Calu3 (cell line): ENCODE measurements around the gene AVPI1. TPM values are rescaled to one million over a fixed set of nuclear protein-coding genes. Genes with fewer than 3 reads are reported as not detected.

Source experiments
- BruUV-seq: library from RNA; stranded (reverse); fragments of 400-500 nt; replicated peaks from 2 replicates; lab custom pipeline; 2021; lab: Mats Ljungman, UMichigan
- CTCF ChIA-PET: fragments of 300-600 bp; sonication (Branson Sonifier 250); formaldehyde crosslinking; loops from one replicate; lab custom pipeline; 2022; ENCODE audit warnings: antibody characterized with exemption; lab: Charles Lee
- DNase-seq: peaks from one replicate; pipeline ENCODE4 v3.0.0; 2022
- H3K27ac Mint-ChIP-seq: one replicate; pipeline ENCODE4 v1.8.0; 2022; ENCODE audit warnings: mixed read lengths; ENCODE audit not compliant: unreplicated experiment
- H3K27me3 Mint-ChIP-seq: one replicate; pipeline ENCODE4 v1.8.0; 2022; ENCODE audit warnings: mixed read lengths; ENCODE audit not compliant: unreplicated experiment
- H3K36me3 Mint-ChIP-seq: one replicate; pipeline ENCODE4 v1.8.0; 2022; ENCODE audit warnings: mild to moderate bottlenecking, moderate library complexity, mixed read lengths; ENCODE audit not compliant: insufficient read depth, unreplicated experiment
- H3K4me1 Mint-ChIP-seq: one replicate; pipeline ENCODE4 v1.8.0; 2022; ENCODE audit warnings: mild to moderate bottlenecking, low read depth, mixed read lengths; ENCODE audit not compliant: unreplicated experiment
- H3K4me3 Mint-ChIP-seq: one replicate; pipeline ENCODE4 v1.8.0; 2022; ENCODE audit warnings: mild to moderate bottlenecking, low read depth, moderate library complexity, mixed read lengths; ENCODE audit not compliant: unreplicated experiment
- H3K9me3 Mint-ChIP-seq: one replicate; pipeline ENCODE4 v1.8.0; 2022; ENCODE audit warnings: low read depth, mixed read lengths; ENCODE audit not compliant: unreplicated experiment
- CTCF ChIP-seq: fragments of 200-600 bp; IDR thresholded peaks from one replicate; pipeline ENCODE4 v1.8.0; 2022; ENCODE audit warnings: antibody characterized with exemption; ENCODE audit not compliant: unreplicated experiment
- intact Hi-C: fragments of 100-400 bp; cut with micrococcal nuclease; formaldehyde crosslinking; loops from one replicate; pipeline ENCODE4 v1.10.0; 2022; ENCODE audit not compliant: unreplicated experiment
- total RNA-seq: library from RNA; stranded (reverse); gene quantifications from 2 replicates; pipeline ENCODE4 v1.2.3, GENCODE V29; 2022

Gene AVPI1
- total RNA-seq, 1 experiment from 2014 or later = 16.9 TPM

GRCh38 chr10:97666992-97667391 is 20.0 kb downstream of the AVPI1 start:
- Mint-ChIP-seq H3K9me3 (no peaks in the 10 kb centered on the region), H3K4me3 (no peak overlapping the region), H3K27ac (no peak overlapping the region), H3K27me3 (no peaks in the 10 kb centered on the region), H3K4me1 (no peaks in the 10 kb centered on the region), H3K36me3 (peaks cover 25% of the 10 kb centered on the region)
- no peak for TF ChIP-seq CTCF
- BruUV-seq = no TSS peak
- DNase-seq = no peak
- intact Hi-C loops = no loop called here
- CTCF ChIA-PET = interaction anchor here (0.7 kb wide), 1 partner anchor 173 kb away, joined by 5 read pairs; no protein-coding TSS in a partner anchor

GRCh38 chr10:97664282-97664850 is 22.7 kb downstream of the AVPI1 start:
- H3K4me3 Mint-ChIP-seq = no peak overlapping the region
- H3K4me1 Mint-ChIP-seq = no peaks in the 10 kb centered on the region
- no peak for DNase-seq
- TF ChIP-seq CTCF = no peak
- peaks cover 12% of the 10 kb centered on the region for H3K36me3 Mint-ChIP-seq
- H3K9me3 Mint-ChIP-seq = no peaks in the 10 kb centered on the region
- H3K27me3 Mint-ChIP-seq = no peaks in the 10 kb centered on the region
- H3K27ac Mint-ChIP-seq = no peak overlapping the region
- CTCF ChIA-PET = no interaction called here
- intact Hi-C loops = no loop called here
- no TSS peak for BruUV-seq

GRCh38 chr10:97659589-97659988 is 27.5 kb downstream of the AVPI1 start:
- intact Hi-C loops = no loop called here
- DNase-seq = no peak
- CTCF ChIA-PET = no interaction called here
- no peak for TF ChIP-seq CTCF
- Mint-ChIP-seq H3K36me3 (peaks cover 8% of the 10 kb centered on the region), H3K27ac (no peak overlapping the region), H3K4me1 (no peaks in the 10 kb centered on the region), H3K4me3 (no peak overlapping the region), H3K27me3 (no peaks in the 10 kb centered on the region), H3K9me3 (no peaks in the 10 kb centered on the region)
- BruUV-seq = no TSS peak

- Mint-ChIP-seq H3K36me3 (peaks cover 21% of the 10 kb centered on the region), H3K4me3 (no peak overlapping the region), H3K27ac (no peak overlapping the region), H3K27me3 (no peaks in the 10 kb centered on the region), H3K9me3 (no peaks in the 10 kb centered on the region), H3K4me1 (no peaks in the 10 kb centered on the region)
- no TSS peak for BruUV-seq
- CTCF ChIA-PET = no interaction called here
- intact Hi-C loops = no loop called here
- no peak for TF ChIP-seq CTCF
- DNase-seq = no peak
Observed at GRCh38 chr10:97656777-97657176, 30.3 kb downstream of the AVPI1 start.
